Mesenchymal stem cell (in vitro differentiated cells and primary cell): Measurements from ENCODE around the gene SHROOM1.
A peak's percentile ranks its signal among the peaks of the same experiment; 100 is the strongest.

Experiments
- DNase-seq: peaks from one replicate; pipeline ENCODE4 v3.0.0-alpha.2; 2013
- H2AFZ ChIP-seq: one replicate; pipeline ENCODE4 v1.6.1; 2013; ENCODE audit warnings: low read depth, mild to moderate bottlenecking, control low read depth, inconsistent platforms, low read length, moderate library complexity
- H2AK5ac ChIP-seq: 2 replicates; pipeline ENCODE4 v1.6.1; 2013; ENCODE audit warnings: low read length, moderate library complexity, mild to moderate bottlenecking, inconsistent platforms; ENCODE audit not compliant: severe bottlenecking
- H2BK120ac ChIP-seq: one replicate; pipeline ENCODE4 v1.6.1; 2013; ENCODE audit warnings: low read depth, mild to moderate bottlenecking, inconsistent platforms, low read length, moderate library complexity
- H2BK12ac ChIP-seq, 2 experiments: one replicate each; pipeline ENCODE4 v1.6.1; 2013; ENCODE audit warnings: inconsistent platforms in 2 of 2, low read length in 2 of 2, mild to moderate bottlenecking in 2 of 2, moderate library complexity in 2 of 2, control low read depth in 1 of 2
- H2BK15ac ChIP-seq: one replicate; pipeline ENCODE4 v1.6.1; 2013; ENCODE audit warnings: mild to moderate bottlenecking, low read depth, inconsistent platforms; ENCODE audit not compliant: poor library complexity, severe bottlenecking
- H2BK5ac ChIP-seq: 2 replicates; pipeline ENCODE4 v1.6.1; 2013; ENCODE audit warnings: low read depth, mild to moderate bottlenecking, low read length, control low read depth, inconsistent platforms; ENCODE audit not compliant: poor library complexity, severe bottlenecking
- H3K14ac ChIP-seq, 2 experiments: one replicate each; pipeline ENCODE4 v1.6.1; 2013; ENCODE audit warnings: inconsistent platforms in 2 of 2, low read length in 2 of 2, control low read depth in 1 of 2, mild to moderate bottlenecking in 1 of 2, moderate library complexity in 1 of 2
- H3K18ac ChIP-seq, 2 experiments: one replicate each; pipeline ENCODE4 v1.6.1; 2013; ENCODE audit warnings: inconsistent platforms in 2 of 2, low read length in 2 of 2, control low read depth in 1 of 2, low read depth in 1 of 2, mild to moderate bottlenecking in 1 of 2
- H3K23ac ChIP-seq, 2 experiments: one replicate each; pipeline ENCODE4 v1.6.1; 2013; ENCODE audit warnings: inconsistent platforms in 2 of 2, low read length in 2 of 2, mild to moderate bottlenecking in 2 of 2, moderate library complexity in 2 of 2, control low read depth in 1 of 2
- H3K27ac ChIP-seq: 2 replicates; pipeline ENCODE4 v1.5.1; 2013; ENCODE audit warnings: mild to moderate bottlenecking, moderate library complexity, low read length, control low read depth, inconsistent platforms; ENCODE audit not compliant: poor library complexity, severe bottlenecking
- H3K27me3 ChIP-seq, 2 experiments: 2 replicates each; pipeline versions ENCODE4 v1.6.1 to v1.7.0; 2013; ENCODE audit warnings: low read length in 2 of 2, mild to moderate bottlenecking in 2 of 2, moderate library complexity in 2 of 2, control low read depth in 1 of 2, inconsistent platforms in 1 of 2; ENCODE audit not compliant: control insufficient read depth in 1 of 2, insufficient read depth in 1 of 2
- H3K36me3 ChIP-seq, 2 experiments: 2 replicates each; pipeline versions ENCODE4 v1.6.1 to v1.7.0; 2013; ENCODE audit warnings: low read length in 2 of 2, control low read depth in 1 of 2, inconsistent platforms in 1 of 2, low read depth in 1 of 2, mild to moderate bottlenecking in 1 of 2; ENCODE audit not compliant: insufficient read depth in 2 of 2, control insufficient read depth in 1 of 2
- H3K4ac ChIP-seq, 2 experiments: one replicate each; pipeline ENCODE4 v1.6.1; 2013; ENCODE audit warnings: inconsistent platforms in 2 of 2, low read length in 2 of 2, mild to moderate bottlenecking in 2 of 2, moderate library complexity in 2 of 2, control low read depth in 1 of 2, low read depth in 1 of 2
- H3K4me1 ChIP-seq: 2 replicates; pipeline ENCODE4 v1.6.1; 2013; ENCODE audit warnings: low read depth, low read length, control low read depth; ENCODE audit not compliant: control insufficient read depth, insufficient read depth
- H3K4me2 ChIP-seq: 2 replicates; pipeline ENCODE4 v1.6.1; 2013; ENCODE audit warnings: low read length, mild to moderate bottlenecking, inconsistent platforms; ENCODE audit not compliant: poor library complexity, severe bottlenecking
- H3K4me3 ChIP-seq, 2 experiments: 2 replicates each; pipeline versions ENCODE4 v1.5.1 to v1.7.0; 2013; ENCODE audit warnings: low read length in 2 of 2, mild to moderate bottlenecking in 2 of 2, control low read depth in 1 of 2, low read depth in 1 of 2; ENCODE audit not compliant: insufficient read depth in 1 of 2
- H3K79me1 ChIP-seq: replicated peaks from 2 replicates; pipeline ENCODE4 v1.6.1; 2013; ENCODE audit warnings: mild to moderate bottlenecking, control low read depth, low read length, inconsistent platforms; ENCODE audit not compliant: poor library complexity, severe bottlenecking
- H3K9ac ChIP-seq: 2 replicates; pipeline ENCODE4 v1.7.0; 2013; ENCODE audit warnings: mild to moderate bottlenecking, low read length, moderate library complexity
- H3K9me3 ChIP-seq: 2 replicates; pipeline ENCODE4 v1.7.0; 2013; ENCODE audit warnings: mild to moderate bottlenecking, low read length; ENCODE audit not compliant: control insufficient read depth
- H4K8ac ChIP-seq: one replicate; pipeline ENCODE4 v1.6.1; 2013; ENCODE audit warnings: inconsistent platforms, mild to moderate bottlenecking, low read length, moderate library complexity
- H4K91ac ChIP-seq: one replicate; pipeline ENCODE4 v1.6.1; 2013; ENCODE audit warnings: mild to moderate bottlenecking, low read length, inconsistent platforms
- WGBS: methylation state at CpG from one replicate; pipeline ENCODE4 v1.1.7; 2013; ENCODE audit warnings: mixed read lengths; 5-methylcytosine and 5-hydroxymethylcytosine counted together

The SHROOM1 gene

DNA sequence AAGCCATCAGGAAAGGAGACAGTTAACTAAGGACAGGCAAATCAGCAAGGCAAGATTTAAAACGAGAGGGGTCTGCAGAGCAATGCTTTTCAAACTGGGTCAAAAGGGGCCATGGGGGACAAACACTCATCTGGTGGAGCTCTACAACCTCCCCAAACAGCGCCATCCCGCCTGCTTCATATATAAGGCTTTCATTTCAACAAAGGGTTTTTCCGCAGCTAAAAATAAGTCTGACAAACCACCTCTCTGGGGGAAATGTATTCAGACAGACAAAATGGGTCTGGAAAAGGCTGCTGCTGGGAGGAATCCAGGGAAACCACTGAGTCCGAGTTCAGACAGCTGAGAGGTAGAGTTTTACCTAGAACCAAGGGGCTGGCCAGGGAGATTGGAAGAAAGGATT is 45.1 kb downstream of the SHROOM1 start:
- Histone ChIP-seq H2AFZ (no peak overlapping the region), H3K23ac (no peak overlapping the region), H3K4me3 (no peak overlapping the region), H2AK5ac (no peak overlapping the region), H3K27ac (no peak overlapping the region), H2BK15ac (no peak overlapping the region), H2BK5ac (no peak overlapping the region), H2BK12ac (no peak overlapping the region), H3K79me1 (no peaks in the 10 kb centered on the region), H3K36me3 (no peaks in the 10 kb centered on the region), H3K4me1 (peaks cover 6% of the 10 kb centered on the region), H3K14ac (no peak overlapping the region), H4K8ac (no peak overlapping the region), H3K18ac (no peak overlapping the region), H3K4me2 (no peak overlapping the region), H2BK120ac (no peak overlapping the region), H3K9ac (no peak overlapping the region), H3K9me3 (no peaks in the 10 kb centered on the region), H3K4ac (no peak overlapping the region), H3K27me3 (peaks cover 0 to 19% of the 10 kb centered on the region in 2 experiments), H4K91ac (no peak overlapping the region)
- no peak for DNase-seq
- 62% methylated on average over 3 of the region's 5 CpGs for WGBS

DNA sequence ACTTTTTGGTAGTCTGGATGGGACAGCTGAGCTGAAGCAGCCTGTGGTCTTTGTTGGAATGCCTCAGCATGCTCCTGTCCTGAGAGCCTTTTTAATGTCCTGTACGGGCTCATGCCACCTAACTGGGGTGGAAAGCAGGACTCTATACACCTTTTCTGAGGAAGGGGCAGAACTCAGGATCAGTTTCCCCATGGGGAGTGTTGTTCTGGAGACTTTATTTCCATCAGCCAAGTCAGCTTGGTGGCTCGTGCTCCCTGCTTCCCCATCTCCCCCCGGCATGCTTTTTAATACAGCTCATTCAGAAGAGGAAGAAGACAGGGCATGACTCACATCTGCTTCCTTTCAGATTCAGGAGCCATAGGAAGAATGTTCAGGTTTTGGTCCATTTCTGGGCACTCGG is 48.3 kb downstream of the SHROOM1 start:
- H3K4me2 ChIP-seq: no peak overlapping the region
- H2BK15ac ChIP-seq: peak overlapping the region; percentile 75
- peak overlapping the region; percentile 79 for H4K8ac ChIP-seq
- H3K27ac ChIP-seq: no peak overlapping the region
- H4K91ac ChIP-seq: no peak overlapping the region
- H3K18ac ChIP-seq: peak overlapping the region; percentile 17 to 18
- no peak overlapping the region for H3K14ac ChIP-seq
- H2BK120ac ChIP-seq: peak overlapping the region; percentile 52
- H3K36me3 ChIP-seq: no peaks in the 10 kb centered on the region
- H3K4ac ChIP-seq: peak overlapping the region in 1 of 2 experiments; percentile 27
- H3K9me3 ChIP-seq: no peaks in the 10 kb centered on the region
- H2BK5ac ChIP-seq: no peak overlapping the region
- peak; percentile 65 for DNase-seq
- H2BK12ac ChIP-seq: peak overlapping the region; percentile 15 to 67
- no peak overlapping the region for H3K4me3 ChIP-seq
- H3K9ac ChIP-seq: no peak overlapping the region
- WGBS: 27% methylated on average over 4 of the region's 4 CpGs
- H3K23ac ChIP-seq: no peak overlapping the region
- H3K4me1 ChIP-seq: peaks cover 14% of the 10 kb centered on the region
- H3K79me1 ChIP-seq: peaks cover 6% of the 10 kb centered on the region
- H2AFZ ChIP-seq: peak overlapping the region; percentile 42
- H2AK5ac ChIP-seq: no peak overlapping the region
- H3K27me3 ChIP-seq: peaks cover 0 to 9% of the 10 kb centered on the region in 2 experiments

DNA sequence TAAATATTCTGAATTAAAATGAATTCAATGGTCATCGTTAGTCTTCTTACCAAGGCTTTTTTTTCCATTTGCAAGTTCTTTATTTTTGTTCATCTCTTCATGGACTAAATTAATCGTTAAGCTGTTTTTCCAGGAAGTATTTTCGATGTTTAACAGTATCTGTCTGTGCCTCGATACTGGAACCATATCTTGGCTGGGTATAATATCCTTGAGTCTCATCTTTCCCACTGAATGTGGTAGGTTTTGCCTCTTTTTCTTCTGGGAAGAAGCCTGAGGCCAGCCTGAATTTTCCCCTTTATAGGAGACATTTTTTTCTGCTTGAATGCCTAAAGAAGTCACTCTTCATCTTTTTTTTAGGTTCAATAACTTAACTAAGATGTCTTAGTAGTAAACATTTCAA is 49.4 kb downstream of the SHROOM1 start:
- H2BK15ac ChIP-seq: no peak overlapping the region
- no peak overlapping the region for H3K4me3 ChIP-seq
- no peaks in the 10 kb centered on the region for H3K9me3 ChIP-seq
- H3K23ac ChIP-seq: no peak overlapping the region
- no peak overlapping the region for H4K91ac ChIP-seq
- no peak overlapping the region for H3K9ac ChIP-seq
- WGBS: 97% methylated on average over 4 of the region's 4 CpGs
- no peak for DNase-seq
- H2BK5ac ChIP-seq: no peak overlapping the region
- peaks cover 0 to 9% of the 10 kb centered on the region in 2 experiments for H3K27me3 ChIP-seq
- no peak overlapping the region for H2BK120ac ChIP-seq
- H3K4ac ChIP-seq: no peak overlapping the region
- H4K8ac ChIP-seq: no peak overlapping the region
- H2AK5ac ChIP-seq: no peak overlapping the region
- no peak overlapping the region for H3K4me2 ChIP-seq
- H2BK12ac ChIP-seq: no peak overlapping the region
- peaks cover 8% of the 10 kb centered on the region for H3K79me1 ChIP-seq
- no peaks in the 10 kb centered on the region for H3K36me3 ChIP-seq
- H3K14ac ChIP-seq: no peak overlapping the region
- H3K18ac ChIP-seq: no peak overlapping the region
- no peak overlapping the region for H3K27ac ChIP-seq
- H2AFZ ChIP-seq: no peak overlapping the region
- peaks cover 16% of the 10 kb centered on the region for H3K4me1 ChIP-seq

DNA sequence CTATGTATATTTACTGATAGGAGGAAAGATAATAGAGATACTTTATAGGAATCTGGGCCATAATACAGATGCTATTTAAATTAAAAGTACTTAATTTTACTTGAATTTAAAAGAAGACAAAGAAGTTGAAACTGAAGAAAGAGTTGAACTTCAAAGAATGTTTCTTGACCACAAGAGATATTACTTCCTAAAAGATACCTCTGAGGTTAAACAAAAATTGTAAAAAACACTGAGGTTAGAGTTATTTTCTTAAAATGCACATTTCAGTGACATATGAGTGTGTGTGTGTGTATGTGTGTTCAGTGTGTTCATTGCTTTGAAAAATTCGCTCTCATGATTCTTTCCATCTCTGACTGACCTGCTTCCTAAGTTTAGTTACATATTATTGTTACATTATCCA is 49.9 kb downstream of the SHROOM1 start:
- Histone ChIP-seq H3K4me2 (no peak overlapping the region), H2BK15ac (no peak overlapping the region), H3K9me3 (no peaks in the 10 kb centered on the region), H2BK5ac (no peak overlapping the region), H2BK120ac (no peak overlapping the region), H3K23ac (no peak overlapping the region), H3K79me1 (peaks cover 8% of the 10 kb centered on the region), H3K18ac (no peak overlapping the region), H3K9ac (no peak overlapping the region), H2AK5ac (no peak overlapping the region), H2BK12ac (no peak overlapping the region), H3K4me3 (no peak overlapping the region), H3K36me3 (no peaks in the 10 kb centered on the region), H3K4ac (no peak overlapping the region), H3K4me1 (peaks cover 17% of the 10 kb centered on the region), H4K91ac (no peak overlapping the region), H2AFZ (no peak overlapping the region), H4K8ac (no peak overlapping the region), H3K27ac (no peak overlapping the region), H3K14ac (no peak overlapping the region), H3K27me3 (peaks cover 0 to 9% of the 10 kb centered on the region in 2 experiments)
- DNase-seq: no peak
- WGBS: no CpG with 5 or more reads among the region's 1 CpG
